ENCODE results near the gene KCTD16. TPM values are rescaled to one million over a fixed set of nuclear protein-coding genes. Genes with fewer than 3 reads are reported as not detected.
A peak's percentile ranks its signal among the peaks of the same experiment; 100 is the strongest.

KCTD16 gene
- polyA plus RNA-seq, 1 donor from 2014 or later: not detected

- Mint-ChIP-seq H3K27me3 (no peaks in the 10 kb centered on the region), H3K27ac (no peak overlapping the region), H3K4me1 (no peaks in the 10 kb centered on the region), H3K4me3 (no peak overlapping the region), H3K36me3 (no peaks in the 10 kb centered on the region), H3K9me3 (no peaks in the 10 kb centered on the region)
Measured at GRCh38 chr5:144310621-144311020, 139.9 kb downstream of the KCTD16 start.

- Mint-ChIP-seq H3K4me1 (no peaks in the 10 kb centered on the region), H3K27ac (no peak overlapping the region), H3K36me3 (no peaks in the 10 kb centered on the region), H3K9me3 (no peaks in the 10 kb centered on the region), H3K27me3 (peaks cover 2% of the 10 kb centered on the region), H3K4me3 (no peak overlapping the region)
Measured at GRCh38 chr5:144313147-144313726, 142.6 kb downstream of the KCTD16 start.

GRCh38 chr5:144315026-144315425 is 144.4 kb downstream of the KCTD16 start:
- Mint-ChIP-seq H3K4me3 (no peak overlapping the region), H3K27me3 (peaks cover 2% of the 10 kb centered on the region), H3K4me1 (no peaks in the 10 kb centered on the region), H3K27ac (no peak overlapping the region), H3K9me3 (no peaks in the 10 kb centered on the region), H3K36me3 (no peaks in the 10 kb centered on the region)

GRCh38 chr5:144315994-144316634 is 145.4 kb downstream of the KCTD16 start:
- peak overlapping the region in 1 of 3 donors; percentile 46 for H3K27ac Mint-ChIP-seq
- H3K4me3 Mint-ChIP-seq: no peak overlapping the region
- no peaks in the 10 kb centered on the region for H3K4me1 Mint-ChIP-seq
- H3K27me3 Mint-ChIP-seq: peaks cover 2% of the 10 kb centered on the region
- H3K9me3 Mint-ChIP-seq: no peaks in the 10 kb centered on the region
- H3K36me3 Mint-ChIP-seq: no peaks in the 10 kb centered on the region

- Mint-ChIP-seq H3K4me1 (no peaks in the 10 kb centered on the region), H3K27ac (no peak overlapping the region), H3K36me3 (no peaks in the 10 kb centered on the region), H3K9me3 (no peaks in the 10 kb centered on the region), H3K4me3 (no peak overlapping the region), H3K27me3 (peaks cover 2% of the 10 kb centered on the region)
Measured at GRCh38 chr5:144318011-144318410, 147.3 kb downstream of the KCTD16 start.

- Mint-ChIP-seq H3K9me3 (no peaks in the 10 kb centered on the region), H3K4me1 (no peaks in the 10 kb centered on the region), H3K4me3 (no peak overlapping the region), H3K36me3 (no peaks in the 10 kb centered on the region), H3K27me3 (peaks cover 2% of the 10 kb centered on the region), H3K27ac (no peak overlapping the region)
Measured at GRCh38 chr5:144318460-144318859, 147.8 kb downstream of the KCTD16 start.

- H3K9me3 Mint-ChIP-seq: peaks cover 0 to 4% (median 3%) of the 10 kb centered on the region in 3 donors
- no peak overlapping the region for H3K27ac Mint-ChIP-seq
- H3K4me3 Mint-ChIP-seq: no peak overlapping the region
- H3K36me3 Mint-ChIP-seq: no peaks in the 10 kb centered on the region
- H3K27me3 Mint-ChIP-seq: no peaks in the 10 kb centered on the region
- H3K4me1 Mint-ChIP-seq: no peaks in the 10 kb centered on the region
Measured at GRCh38 chr5:144323181-144323580, 152.5 kb downstream of the KCTD16 start.

GRCh38 chr5:144325532-144325931 is 154.9 kb downstream of the KCTD16 start:
- Mint-ChIP-seq H3K4me1 (no peaks in the 10 kb centered on the region), H3K36me3 (no peaks in the 10 kb centered on the region), H3K4me3 (no peak overlapping the region), H3K9me3 (peaks cover 0 to 4% (median 3%) of the 10 kb centered on the region in 3 donors), H3K27ac (no peak overlapping the region), H3K27me3 (no peaks in the 10 kb centered on the region)

- Mint-ChIP-seq H3K4me3 (no peak overlapping the region), H3K36me3 (no peaks in the 10 kb centered on the region), H3K4me1 (no peaks in the 10 kb centered on the region), H3K27me3 (no peaks in the 10 kb centered on the region), H3K9me3 (peaks cover 0 to 4% (median 3%) of the 10 kb centered on the region in 3 donors), H3K27ac (no peak overlapping the region)
Measured at GRCh38 chr5:144328494-144328893, 157.8 kb downstream of the KCTD16 start.

- Mint-ChIP-seq H3K36me3 (no peaks in the 10 kb centered on the region), H3K9me3 (peaks cover 0 to 4% (median 3%) of the 10 kb centered on the region in 3 donors), H3K27ac (no peak overlapping the region), H3K4me3 (no peak overlapping the region), H3K27me3 (no peaks in the 10 kb centered on the region), H3K4me1 (no peaks in the 10 kb centered on the region)
Measured at GRCh38 chr5:144328980-144329379, 158.3 kb downstream of the KCTD16 start.

- Mint-ChIP-seq H3K4me3 (no peak overlapping the region), H3K27ac (no peak overlapping the region), H3K27me3 (no peaks in the 10 kb centered on the region), H3K9me3 (peaks cover 0 to 3% (median 1%) of the 10 kb centered on the region in 3 donors), H3K36me3 (no peaks in the 10 kb centered on the region), H3K4me1 (no peaks in the 10 kb centered on the region)
Measured at GRCh38 chr5:144329681-144330080, 159.0 kb downstream of the KCTD16 start.

- Mint-ChIP-seq H3K27me3 (no peaks in the 10 kb centered on the region), H3K9me3 (no peaks in the 10 kb centered on the region), H3K4me3 (no peak overlapping the region), H3K27ac (no peak overlapping the region), H3K36me3 (no peaks in the 10 kb centered on the region), H3K4me1 (no peaks in the 10 kb centered on the region)
Measured at GRCh38 chr5:144331361-144331760, 160.7 kb downstream of the KCTD16 start.

- H3K27ac Mint-ChIP-seq: no peak overlapping the region
- H3K9me3 Mint-ChIP-seq: no peaks in the 10 kb centered on the region
- no peaks in the 10 kb centered on the region for H3K36me3 Mint-ChIP-seq
- no peaks in the 10 kb centered on the region for H3K4me1 Mint-ChIP-seq
- H3K4me3 Mint-ChIP-seq: no peak overlapping the region
- H3K27me3 Mint-ChIP-seq: no peaks in the 10 kb centered on the region
Measured at GRCh38 chr5:144332265-144332664, 161.6 kb downstream of the KCTD16 start.

GRCh38 chr5:144333336-144333920 is 162.8 kb downstream of the KCTD16 start:
- Mint-ChIP-seq H3K27ac (no peak overlapping the region), H3K36me3 (no peaks in the 10 kb centered on the region), H3K4me3 (no peak overlapping the region), H3K9me3 (peaks cover 0 to 2% (median 0%) of the 10 kb centered on the region in 3 donors), H3K4me1 (no peaks in the 10 kb centered on the region), H3K27me3 (no peaks in the 10 kb centered on the region)

GRCh38 chr5:144335561-144335960 is 164.9 kb downstream of the KCTD16 start:
- Mint-ChIP-seq H3K4me3 (no peak overlapping the region), H3K4me1 (no peaks in the 10 kb centered on the region), H3K9me3 (peaks cover 0 to 2% (median 0%) of the 10 kb centered on the region in 3 donors), H3K36me3 (no peaks in the 10 kb centered on the region), H3K27ac (no peak overlapping the region), H3K27me3 (no peaks in the 10 kb centered on the region)

All from IgD-negative memory B cell (primary cell).